NCI-H774 (cell line): ENCODE measurements around the gene SHBG.
"Not testable (repeated sequence)": the region's sequence is repeated elsewhere in the genome, so short reads cannot be mapped to it uniquely, and the experiment has no call there.

Experiments
- DNase-seq: peaks from one replicate; lab custom pipeline; 2025; lab: John Stamatoyannopoulos, UW

Gene SHBG

DNA sequence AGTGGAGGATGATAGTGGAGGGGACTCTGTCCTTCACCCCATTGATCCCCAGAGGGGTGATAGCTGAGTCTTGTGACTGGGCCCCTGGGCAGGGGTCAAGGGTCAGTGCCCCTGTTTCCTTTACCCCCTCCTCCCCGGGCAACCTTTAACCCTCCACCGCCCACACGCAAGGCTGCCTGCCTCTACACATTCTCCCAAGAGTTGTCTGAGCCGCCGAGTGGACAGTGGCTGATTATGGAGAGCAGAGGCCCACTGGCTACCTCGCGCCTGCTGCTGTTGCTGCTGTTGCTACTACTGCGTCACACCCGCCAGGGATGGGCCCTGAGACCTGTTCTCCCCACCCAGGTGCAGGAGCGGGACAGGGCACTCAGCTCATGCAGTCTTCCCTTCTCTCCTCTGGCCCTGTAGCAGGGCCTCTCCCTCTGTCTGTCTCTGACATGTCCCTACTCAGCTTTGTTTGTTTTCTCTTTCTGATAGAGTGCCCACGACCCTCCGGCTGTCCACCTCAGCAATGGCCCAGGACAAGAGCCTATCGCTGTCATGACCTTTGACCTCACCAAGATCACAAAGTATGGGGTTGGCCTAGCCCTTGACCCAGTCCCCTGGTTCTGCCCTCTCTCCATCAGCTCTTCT is at the start of gene SHBG:
SHBG (plus strand) TSS at position 197 of the 633 bp plus-strand sequence; CDS start at position 235, 38 bp downstream.
- no peak for DNase-seq

GRCh38 chr17:7580604-7581575 is 49.0 kb upstream of the SHBG start:
- DNase-seq, result no peak

DNA sequence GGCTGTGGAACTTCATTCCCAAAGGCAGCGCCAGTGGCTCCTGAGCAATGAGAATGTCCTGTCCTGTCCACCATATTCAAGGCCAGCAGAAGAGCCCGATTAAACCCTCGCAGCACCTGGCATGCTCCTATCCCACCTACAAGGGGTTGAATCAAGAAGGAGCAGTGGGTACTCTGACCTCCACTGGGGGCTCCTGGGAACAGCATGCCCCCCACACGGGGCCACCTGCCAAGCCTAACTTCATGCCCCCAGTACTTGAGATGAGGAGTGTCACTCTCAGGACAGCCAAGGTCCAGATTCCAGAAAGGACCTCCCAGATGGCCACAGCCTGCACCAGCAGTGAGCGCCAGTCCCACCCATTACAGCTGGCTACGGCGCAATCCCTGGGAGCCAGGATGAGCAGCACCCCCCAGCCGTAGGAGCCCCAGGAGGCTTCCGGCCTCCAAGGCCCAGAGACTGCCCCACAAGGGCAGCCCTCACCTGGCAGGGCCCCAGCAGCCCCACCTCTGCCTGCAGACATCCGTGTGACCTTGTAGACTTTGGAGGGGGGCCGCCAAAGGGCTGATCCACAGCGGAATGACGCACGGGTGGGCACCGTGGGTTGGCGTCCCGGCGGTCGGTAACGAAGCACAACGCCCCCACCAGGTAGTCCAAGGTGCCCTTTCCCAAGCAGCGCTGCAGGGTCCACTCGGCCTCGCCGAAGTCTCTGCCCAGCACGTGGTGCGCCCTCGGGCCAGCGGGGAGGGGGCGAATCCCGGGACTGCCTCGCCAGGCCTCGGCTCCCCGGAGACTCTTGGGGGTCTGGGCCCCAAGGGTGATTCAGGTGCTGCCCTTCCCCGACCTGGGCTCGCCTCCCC is 47.3 kb upstream of the SHBG start:
- DNase-seq, result no peak

GRCh38 chr17:7583253-7584109 is 46.5 kb upstream of the SHBG start, which contains the start of gene MPDU1:
MPDU1 (plus strand) TSS chr17:7583852; CDS start chr17:7583863, 11 bp downstream.
- DNase-seq, result peak; percentile 88

- DNase-seq, result no peak
These were observed 43.1 kb upstream of the SHBG start for GRCh38 chr17:7586673-7587419.

DNA sequence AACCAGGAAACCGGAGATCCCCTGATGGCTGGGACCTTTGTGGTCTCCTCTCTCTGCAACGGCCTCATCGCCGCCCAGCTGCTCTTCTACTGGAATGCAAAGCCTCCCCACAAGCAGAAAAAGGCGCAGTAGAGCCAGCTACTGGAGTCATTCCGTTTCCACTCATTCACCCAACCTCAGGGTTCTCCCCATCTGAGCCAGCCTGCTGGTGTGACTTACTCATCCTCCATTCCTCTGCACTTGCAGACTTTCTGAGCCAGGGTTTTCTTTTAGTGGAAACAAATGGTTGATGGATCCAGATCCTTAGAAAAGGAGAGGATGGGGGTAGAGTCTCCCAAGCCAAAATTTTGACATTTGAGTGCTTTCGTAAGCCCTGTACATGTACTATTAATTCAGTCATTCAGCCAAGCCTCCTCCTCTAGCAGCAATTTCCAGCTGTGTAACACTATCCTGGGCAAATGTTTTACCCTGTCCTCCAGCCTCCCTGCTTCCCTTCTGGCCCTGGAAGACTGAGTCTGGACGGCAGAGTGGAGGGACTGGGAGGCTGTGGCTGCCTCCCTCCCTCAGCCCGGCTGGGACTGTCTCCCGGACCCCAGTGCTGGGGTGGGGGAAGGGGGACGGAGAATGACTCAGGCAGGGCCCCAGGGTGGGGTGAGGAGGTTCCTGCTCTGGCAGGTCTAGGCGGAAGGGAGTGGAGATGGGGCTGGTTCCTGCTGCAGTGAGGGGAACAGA is 42.3 kb upstream of the SHBG start:
- DNase-seq, result no peak

DNA sequence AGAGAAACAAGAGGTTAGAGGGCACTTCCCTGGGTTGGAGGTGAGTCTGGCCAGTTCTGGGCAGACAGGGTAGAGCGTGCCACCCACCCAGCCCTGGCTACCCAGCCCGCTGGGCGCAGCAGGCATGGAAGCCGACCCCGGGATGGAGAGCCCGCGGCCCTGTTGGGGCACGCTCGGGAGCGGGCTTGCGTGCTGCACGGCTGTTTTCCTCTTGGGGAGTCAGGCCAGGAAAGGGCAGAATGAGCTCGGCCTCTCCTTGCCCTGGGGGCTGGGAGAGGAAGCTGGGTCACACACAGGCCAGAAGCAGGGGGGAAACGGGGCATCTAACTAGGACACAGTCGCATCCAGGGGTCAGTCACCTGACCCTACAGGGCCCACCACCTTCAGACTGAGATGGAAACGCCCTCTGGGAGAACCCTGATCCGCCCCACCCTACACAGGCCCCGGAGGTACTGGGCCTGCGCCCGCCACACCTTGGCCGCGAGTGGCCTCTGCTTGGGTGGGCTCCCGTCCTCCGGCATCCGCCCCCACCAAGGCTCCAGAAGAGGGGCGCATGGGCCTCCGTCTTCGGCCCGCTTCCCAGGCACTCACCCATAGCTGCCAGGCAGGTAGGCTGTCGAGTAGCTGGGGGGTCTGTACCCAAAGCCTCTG is 41.3 kb upstream of the SHBG start:
- DNase-seq, result no peak

DNA sequence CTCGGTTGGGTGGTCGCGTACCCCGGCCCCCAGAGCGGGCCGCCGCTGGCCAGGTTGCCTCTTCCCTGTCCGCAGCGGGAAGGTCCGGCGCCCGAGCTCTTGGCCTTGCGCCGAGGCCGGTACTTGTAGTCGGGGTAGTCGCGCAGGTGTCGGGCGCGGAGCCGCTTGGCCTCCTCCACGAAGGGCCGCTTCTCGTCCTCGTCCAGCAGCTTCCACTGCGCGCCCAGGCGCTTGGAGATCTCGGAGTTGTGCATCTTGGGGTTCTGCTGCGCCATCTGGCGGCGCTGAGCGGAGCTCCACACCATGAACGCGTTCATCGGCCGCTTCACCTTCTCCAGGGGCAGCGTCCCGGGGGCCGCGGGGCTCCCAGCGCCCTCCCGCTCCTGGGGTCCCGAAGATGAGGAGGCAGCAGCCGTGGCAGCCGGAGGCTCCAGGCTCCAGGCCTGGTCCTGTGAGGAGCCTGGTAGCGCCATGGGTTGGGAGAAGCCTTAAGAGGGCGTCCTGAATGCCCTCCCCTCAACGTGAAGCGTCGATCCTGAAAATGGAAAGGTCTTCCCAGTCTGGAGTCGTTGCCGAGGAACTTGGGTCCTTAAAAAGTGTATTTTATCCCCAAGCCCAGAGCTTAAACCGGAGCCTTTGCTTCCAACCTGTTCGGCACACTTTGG is 40.6 kb upstream of the SHBG start:
- no peak for DNase-seq

DNA sequence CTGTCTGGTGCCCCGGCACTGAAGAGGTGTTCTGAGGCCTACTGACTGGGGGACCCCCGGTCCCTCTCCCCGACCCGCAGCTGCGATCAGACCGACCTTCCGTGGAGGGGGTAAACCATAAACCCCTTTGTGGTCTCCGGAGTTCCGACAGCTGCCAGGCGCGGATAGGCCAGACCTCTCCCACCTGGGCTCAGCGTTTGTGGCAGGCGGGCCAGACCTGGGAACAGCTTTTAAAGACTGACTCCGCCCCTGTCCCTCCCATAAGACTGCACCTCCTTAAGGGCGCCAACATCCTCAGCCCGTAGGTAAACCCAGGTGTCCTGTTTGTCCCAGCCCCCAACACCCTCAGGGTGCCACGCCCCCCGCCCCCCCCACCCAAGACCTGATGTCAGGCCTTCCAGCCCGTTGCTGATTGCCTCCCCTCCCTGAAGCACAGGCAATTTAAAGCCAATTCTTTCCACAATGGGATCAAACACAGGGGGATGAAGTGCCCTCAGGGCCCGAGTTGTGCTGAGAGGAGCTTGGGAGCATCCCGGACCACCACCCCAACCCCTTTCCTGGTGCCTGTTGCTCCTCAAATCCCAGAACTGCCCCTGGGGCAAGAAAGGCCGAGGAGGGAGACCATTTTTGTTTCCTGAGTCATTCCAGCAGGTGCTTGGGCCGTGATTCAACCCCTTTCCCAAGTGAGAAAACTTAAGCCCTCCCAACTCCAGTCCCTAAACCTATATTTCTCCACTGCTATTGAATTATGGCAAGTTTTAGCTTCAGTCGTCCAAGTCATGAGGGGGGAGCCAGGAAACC is 39.8 kb upstream of the SHBG start, which contains the start of gene SOX15:
SOX15 (minus strand) TSS at position 204 of the 801 bp plus-strand sequence. CDS start 418 bp downstream, outside the sequence.
- DNase-seq, result no peak

GRCh38 chr17:7590743-7591142 is 39.2 kb upstream of the SHBG start:
- no peak for DNase-seq

- no peak for DNase-seq
These were observed 38.3 kb upstream of the SHBG start for GRCh38 chr17:7591596-7591995.

GRCh38 chr17:7592422-7593021 is 37.4 kb upstream of the SHBG start:
- no peak for DNase-seq

- DNase-seq, result no peak
These were observed 36.6 kb upstream of the SHBG start for GRCh38 chr17:7593296-7593695.

GRCh38 chr17:7597561-7597960 is 32.4 kb upstream of the SHBG start:
- not testable (repeated sequence) for DNase-seq

DNA sequence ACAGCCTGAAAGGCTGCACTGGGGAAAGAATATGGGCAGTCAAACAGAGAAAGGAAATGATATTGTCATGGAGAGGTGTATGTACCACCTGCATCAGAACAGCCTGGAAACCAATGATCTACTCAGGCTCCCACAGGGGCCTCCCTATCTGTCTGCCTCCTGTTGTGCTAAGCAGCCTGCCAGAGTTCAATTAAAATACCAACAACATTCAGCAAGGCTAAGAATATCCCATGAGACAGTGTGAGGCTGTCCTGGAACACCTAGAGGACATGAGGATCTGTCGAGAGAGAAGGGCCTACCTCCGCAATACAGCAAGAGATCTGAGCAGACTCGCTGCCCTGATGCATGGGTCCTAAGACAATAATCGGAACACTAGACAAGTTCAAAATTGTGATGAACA is 23.7 kb upstream of the SHBG start:
- no peak for DNase-seq

- DNase-seq, result no peak
These were observed 19.3 kb upstream of the SHBG start for GRCh38 chr17:7610641-7611040.

- DNase-seq, result no peak
These were observed 18.2 kb upstream of the SHBG start for GRCh38 chr17:7611635-7612293.
